Naive thymus-derived CD8-positive, alpha-beta T cell (primary cell): ENCODE measurements around the gene FAM240A. TPM values are rescaled to one million over a fixed set of nuclear protein-coding genes. Genes with fewer than 3 reads are reported as not detected.
A peak's percentile ranks its signal among the peaks of the same experiment; 100 is the strongest.
"Not testable (repeated sequence)": the region's sequence is repeated elsewhere in the genome, so short reads cannot be mapped to it uniquely, and the experiment has no call there.

Experiments
- ATAC-seq, 2 donors: fragments of 150-1000 bp; cut with Tn5 transposase in 1 of 2; sonication (Bioruptor Pico), chemical (Tn5 transposase) in 1 of 2; 1 replicate in 1 of 2; 2 replicates in 1 of 2; pipeline ENCODE4 v1.10.0; 2021; ENCODE audit warnings: mild to moderate bottlenecking in 2 of 2, moderate library complexity in 2 of 2
- POLR2A ChIA-PET: fragments of 350-600 bp; sonication (Branson Sonifier 250); formaldehyde crosslinking; loops from one replicate; lab custom pipeline; 2021; ENCODE audit warnings: antibody characterized with exemption; lab: Charles Lee
- DNase-seq, 10 donors: peaks; one replicate each; pipeline versions ENCODE4 v3.0.0 to v3.0.0-alpha.2; 2020 to 2022
- H3K27ac Mint-ChIP-seq, 10 donors: one replicate each; pipeline ENCODE4 v1.8.0; 2020 to 2022; ENCODE audit warnings: mild to moderate bottlenecking in 10 of 10, mixed read lengths in 10 of 10, moderate library complexity in 4 of 10, inconsistent platforms in 1 of 10
- H3K27me3 Mint-ChIP-seq, 5 donors: one replicate each; pipeline ENCODE4 v1.8.0; 2021 to 2022; ENCODE audit warnings: mixed read lengths in 5 of 5
- H3K36me3 Mint-ChIP-seq, 3 donors: one replicate each; pipeline ENCODE4 v1.8.0; 2020 to 2022; ENCODE audit warnings: mixed read lengths in 3 of 3, mild to moderate bottlenecking in 2 of 3, inconsistent platforms in 1 of 3
- H3K4me1 Mint-ChIP-seq, 4 donors: one replicate each; pipeline ENCODE4 v1.8.0; 2021 to 2022; ENCODE audit warnings: mixed read lengths in 4 of 4
- H3K4me3 Mint-ChIP-seq, 10 donors: one replicate each; pipeline ENCODE4 v1.8.0; 2020 to 2022; ENCODE audit warnings: mild to moderate bottlenecking in 10 of 10, mixed read lengths in 10 of 10, moderate library complexity in 6 of 10, inconsistent platforms in 1 of 10
- H3K9me3 Mint-ChIP-seq, 9 donors: one replicate each; pipeline ENCODE4 v1.8.0; 2020 to 2022; ENCODE audit warnings: mixed read lengths in 9 of 9, mild to moderate bottlenecking in 3 of 9, inconsistent platforms in 1 of 9, moderate library complexity in 1 of 9
- polyA plus RNA-seq, 3 donors: library from polyadenylated mRNA; unstranded; fragments of 300-500 nt; fragmentation: Illumina TruSeq; gene quantifications; one replicate each; pipeline ENCODE4 v1.2.3, GENCODE V29; 2021
- total RNA-seq, 8 experiments: library from RNA in 2 of 8; stranded (reverse) in 2 of 8; gene quantifications; one replicate each; pipeline ENCODE4 v1.2.3 and lab custom pipeline; 2021 to 2026

FAM240A gene
- total and polyA plus RNA-seq, 5 experiments from 2014 or later, result not detected

- no peaks in the 10 kb centered on the region for H3K9me3 Mint-ChIP-seq
- POLR2A ChIA-PET, result no interaction called here
- DNase-seq (no peak), ATAC-seq (no peak)
- H3K4me1 Mint-ChIP-seq, result peaks cover 4 to 11% (median 8%) of the 10 kb centered on the region in 4 donors
- H3K27me3 Mint-ChIP-seq, result peaks cover 0 to 10% (median 3%) of the 10 kb centered on the region in 5 donors
- peak overlapping the region in 1 of 10 donors; percentile 21 for H3K27ac Mint-ChIP-seq
- H3K4me3 Mint-ChIP-seq, result no peak overlapping the region
- H3K36me3 Mint-ChIP-seq, result no peaks in the 10 kb centered on the region
Measured at GRCh38 chr3:46576879-46577278, 35.4 kb upstream of the FAM240A start.

GRCh38 chr3:46577580-46578249, 34.6 kb upstream of the FAM240A start:
- H3K36me3 Mint-ChIP-seq, H3K27me3 Mint-ChIP-seq, ATAC-seq, H3K9me3 Mint-ChIP-seq, H3K4me3 Mint-ChIP-seq, H3K27ac Mint-ChIP-seq, DNase-seq: not testable (repeated sequence)
- POLR2A ChIA-PET, result interaction anchor here (0.8 kb wide), 1 partner anchor 12 kb away, joined by 3 read pairs; the partner anchor contains the start of gene LRRC2
- H3K4me1 Mint-ChIP-seq, result peaks cover 4 to 11% (median 8%) of the 10 kb centered on the region in 4 donors

DNA sequence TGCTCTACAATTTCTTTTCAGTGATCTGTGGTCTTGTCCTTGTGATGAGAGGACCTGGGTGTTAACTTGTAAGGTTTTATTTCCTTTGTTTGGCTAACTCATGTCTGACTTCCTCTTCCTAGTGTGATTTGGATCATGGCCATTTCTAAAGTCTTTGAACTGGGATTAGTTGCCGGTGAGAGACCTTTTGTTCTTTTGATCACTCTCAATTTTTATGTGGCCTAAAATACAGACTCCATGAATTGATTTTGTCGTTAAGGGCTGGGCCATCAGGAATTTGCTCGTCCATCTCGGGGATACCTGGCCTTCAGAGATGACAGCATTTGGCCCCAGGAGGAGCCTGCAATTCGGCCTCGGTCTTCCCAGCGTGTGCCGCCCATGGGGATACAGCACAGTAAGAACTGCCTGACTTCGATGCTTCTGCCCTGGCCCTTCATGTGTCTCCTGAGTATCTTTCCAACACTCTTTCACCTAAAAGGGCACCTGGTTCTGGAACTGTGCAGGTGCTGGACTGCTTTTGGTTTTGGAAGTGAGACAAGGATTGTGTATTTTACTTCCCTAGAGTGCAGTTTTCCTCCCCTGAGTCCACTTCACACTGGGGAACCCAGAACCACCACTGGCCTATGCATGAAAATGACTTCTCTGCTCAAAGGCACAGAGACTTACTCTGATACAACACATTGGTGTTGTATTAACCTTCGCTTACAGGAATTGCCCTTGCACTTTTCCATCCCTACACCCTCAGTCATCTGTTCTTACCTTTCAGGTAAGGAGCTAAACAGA, 33.2 kb upstream of the FAM240A start:
- H3K4me3 Mint-ChIP-seq, result no peak overlapping the region
- H3K27ac Mint-ChIP-seq, result no peak overlapping the region
- H3K27me3 Mint-ChIP-seq, result peaks cover 0 to 9% (median 3%) of the 10 kb centered on the region in 5 donors
- no peaks in the 10 kb centered on the region for H3K36me3 Mint-ChIP-seq
- peaks cover 4 to 11% (median 8%) of the 10 kb centered on the region in 4 donors for H3K4me1 Mint-ChIP-seq
- ATAC-seq (no peak), DNase-seq (peak in 1 of 10 donors; percentile 5)
- POLR2A ChIA-PET, result no interaction called here
- H3K9me3 Mint-ChIP-seq, result no peaks in the 10 kb centered on the region

DNA sequence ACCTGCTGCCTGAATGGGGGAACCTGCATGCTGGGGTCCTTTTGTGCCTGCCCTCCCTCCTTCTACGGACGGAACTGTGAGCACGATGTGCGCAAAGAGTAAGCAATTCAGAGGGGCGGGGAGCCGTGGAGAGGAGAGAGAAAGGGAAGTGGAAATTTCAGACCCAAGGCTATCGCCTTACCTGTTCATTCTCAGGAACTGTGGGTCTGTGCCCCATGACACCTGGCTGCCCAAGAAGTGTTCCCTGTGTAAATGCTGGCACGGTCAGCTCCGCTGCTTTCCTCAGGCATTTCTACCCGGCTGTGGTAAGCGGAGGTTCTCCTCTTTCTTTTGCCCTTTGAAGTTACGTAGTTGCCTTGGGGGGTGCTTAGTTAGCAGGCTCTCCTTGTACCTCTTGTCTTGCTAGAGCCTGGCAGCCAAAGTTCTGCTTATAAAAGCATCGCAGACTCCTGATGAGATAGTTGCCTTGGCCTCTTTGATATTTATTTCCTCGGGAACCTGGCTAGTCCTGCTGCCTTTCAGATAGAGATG, 32.5 kb upstream of the FAM240A start:
- ATAC-seq (no peak), DNase-seq (no peak)
- Mint-ChIP-seq H3K36me3 (no peaks in the 10 kb centered on the region), H3K9me3 (no peaks in the 10 kb centered on the region), H3K4me3 (no peak overlapping the region), H3K27ac (no peak overlapping the region), H3K4me1 (peaks cover 4 to 11% (median 8%) of the 10 kb centered on the region in 4 donors), H3K27me3 (peaks cover 0 to 9% (median 3%) of the 10 kb centered on the region in 5 donors)
- POLR2A ChIA-PET, result no interaction called here

DNA sequence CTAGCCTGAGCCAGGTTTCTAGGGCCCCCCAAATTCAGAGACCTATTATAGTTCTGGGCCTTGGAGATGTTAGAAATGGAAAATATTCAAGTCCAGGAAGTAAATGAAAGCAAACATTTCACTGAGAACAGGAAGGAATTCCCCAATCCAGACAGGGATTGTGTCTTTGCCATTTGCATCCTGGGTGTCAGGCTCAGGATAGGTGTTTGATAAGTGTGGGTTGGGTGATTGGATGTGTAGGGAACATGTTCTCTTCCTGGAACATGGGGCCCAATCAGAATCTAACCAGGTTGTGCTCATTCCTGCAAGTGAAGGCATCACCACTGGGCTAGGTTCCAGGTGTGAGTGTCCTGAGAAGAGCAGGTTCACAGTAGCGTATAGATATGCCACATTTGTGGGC, 31.6 kb upstream of the FAM240A start:
- ATAC-seq (no peak), DNase-seq (no peak)
- peaks cover 0 to 8% (median 1%) of the 10 kb centered on the region in 5 donors for H3K27me3 Mint-ChIP-seq
- no peak overlapping the region for H3K27ac Mint-ChIP-seq
- POLR2A ChIA-PET, result no interaction called here
- no peaks in the 10 kb centered on the region for H3K9me3 Mint-ChIP-seq
- H3K36me3 Mint-ChIP-seq, result no peaks in the 10 kb centered on the region
- no peak overlapping the region for H3K4me3 Mint-ChIP-seq
- H3K4me1 Mint-ChIP-seq, result peaks cover 4 to 11% (median 8%) of the 10 kb centered on the region in 4 donors

DNA sequence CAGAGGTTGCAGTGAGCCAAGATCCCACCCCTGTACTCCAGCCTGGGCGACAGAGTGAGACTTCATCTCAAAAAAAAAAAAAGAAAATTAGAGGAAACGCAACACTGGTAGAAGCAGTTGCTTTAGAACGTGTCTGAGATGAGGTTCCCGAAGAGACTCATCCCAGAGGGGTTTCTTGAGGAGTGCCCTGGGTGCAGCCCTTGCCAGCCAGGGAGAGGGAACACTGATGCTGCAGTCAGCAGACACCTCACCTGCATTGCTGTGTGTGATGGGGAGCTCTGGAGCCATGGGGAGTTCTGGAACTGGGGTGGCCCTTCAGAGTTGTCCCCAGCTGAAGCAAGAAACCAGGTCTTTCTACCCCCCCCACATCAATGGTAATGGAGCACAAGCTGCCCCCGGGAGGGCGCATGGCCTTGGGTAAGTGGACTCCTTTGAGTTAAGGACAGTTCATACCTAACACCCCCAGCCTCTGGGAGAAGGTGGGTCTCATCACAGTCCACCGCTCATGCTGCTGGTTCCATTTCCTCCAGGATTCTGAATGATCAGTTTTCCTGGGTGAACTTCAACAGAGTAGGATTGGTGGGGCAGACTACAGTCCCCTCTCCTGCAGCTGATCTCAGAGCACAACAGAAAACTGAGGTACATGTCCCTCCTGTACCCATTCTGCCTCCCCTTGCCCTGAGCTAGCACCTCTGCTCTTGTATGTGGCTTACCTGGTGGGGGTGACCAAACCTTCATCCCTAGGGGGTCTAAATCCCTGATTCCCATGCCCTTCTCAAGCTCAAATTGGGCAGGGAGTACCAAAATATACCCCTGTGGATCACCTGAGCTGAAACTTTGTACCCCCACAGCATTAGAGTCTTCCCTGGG, 27.5 kb upstream of the FAM240A start:
- H3K27me3 Mint-ChIP-seq, result peaks cover 0 to 4% (median 0%) of the 10 kb centered on the region in 5 donors
- H3K36me3 Mint-ChIP-seq, result no peaks in the 10 kb centered on the region
- H3K4me3 Mint-ChIP-seq, result no peak overlapping the region
- POLR2A ChIA-PET, result no interaction called here
- DNase-seq (no peak), ATAC-seq (no peak)
- H3K27ac Mint-ChIP-seq, result no peak overlapping the region
- H3K9me3 Mint-ChIP-seq, result peaks cover 0 to 2% (median 0%) of the 10 kb centered on the region in 9 donors
- peaks cover 0 to 8% (median 3%) of the 10 kb centered on the region in 4 donors for H3K4me1 Mint-ChIP-seq

DNA sequence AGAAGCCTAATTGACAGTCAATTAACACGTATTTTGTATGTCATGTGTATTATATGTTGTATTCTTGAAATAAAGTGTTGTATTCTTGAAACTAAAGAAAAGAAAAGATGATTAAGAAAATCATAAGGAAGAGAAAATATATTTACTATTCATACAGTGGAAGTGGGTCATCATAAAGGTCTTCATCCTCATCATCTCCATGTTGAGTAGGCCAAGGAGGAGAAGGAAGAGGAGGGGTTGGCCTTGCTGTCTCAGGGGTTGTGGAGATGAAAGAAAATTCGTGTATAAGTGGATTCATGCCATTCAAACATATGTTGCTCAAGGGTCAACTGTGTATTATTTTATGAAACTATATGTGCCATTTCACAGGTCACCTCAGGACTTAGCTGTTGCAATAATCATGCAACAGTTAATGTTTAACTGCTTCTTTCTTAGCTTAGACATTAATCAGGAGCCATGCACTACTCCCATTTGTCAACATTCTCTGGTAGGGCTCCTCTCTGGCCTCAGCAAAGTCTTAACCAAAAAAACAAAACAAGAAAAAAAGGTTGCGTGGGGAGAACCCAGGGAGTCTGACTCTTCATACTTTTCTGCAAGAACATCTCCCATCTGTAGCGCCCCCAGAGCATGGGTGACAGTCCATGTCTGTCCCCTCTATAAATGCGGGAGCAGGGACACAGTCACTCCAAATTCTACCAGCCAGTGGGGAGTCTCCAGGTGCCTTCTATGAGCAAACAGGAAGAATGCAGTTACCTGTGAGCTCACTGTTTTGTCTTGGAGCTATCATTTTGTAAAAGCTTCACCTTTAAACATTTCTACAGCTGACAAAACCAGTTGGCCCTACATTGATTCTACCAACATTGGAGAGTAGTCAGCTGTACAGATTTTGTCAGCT, 26.3 kb upstream of the FAM240A start:
- POLR2A ChIA-PET, result no interaction called here
- Mint-ChIP-seq H3K27ac (no peak overlapping the region), H3K36me3 (no peaks in the 10 kb centered on the region), H3K4me1 (peaks cover 0 to 8% (median 2%) of the 10 kb centered on the region in 4 donors), H3K27me3 (peaks cover 0 to 4% (median 0%) of the 10 kb centered on the region in 5 donors), H3K4me3 (no peak overlapping the region), H3K9me3 (peaks cover 0 to 2% (median 0%) of the 10 kb centered on the region in 9 donors)
- no peak for DNase-seq
- no peak for ATAC-seq

- no peaks in the 10 kb centered on the region for H3K36me3 Mint-ChIP-seq
- H3K4me1 Mint-ChIP-seq, result peaks cover 0 to 8% (median 2%) of the 10 kb centered on the region in 4 donors
- no peak for ATAC-seq
- H3K9me3 Mint-ChIP-seq, result peaks cover 0 to 2% (median 0%) of the 10 kb centered on the region in 9 donors
- DNase-seq, result no peak
- no peak overlapping the region for H3K4me3 Mint-ChIP-seq
- POLR2A ChIA-PET, result no interaction called here
- no peak overlapping the region for H3K27ac Mint-ChIP-seq
- peaks cover 0 to 4% (median 0%) of the 10 kb centered on the region in 5 donors for H3K27me3 Mint-ChIP-seq
Measured at GRCh38 chr3:46586738-46587246, 25.5 kb upstream of the FAM240A start.

- H3K4me3 Mint-ChIP-seq, result not testable (repeated sequence)
Measured at GRCh38 chr3:46587268-46587667, 25.1 kb upstream of the FAM240A start.

GRCh38 chr3:46593274-46593862, 19.0 kb upstream of the FAM240A start:
- Mint-ChIP-seq H3K27ac (no peak overlapping the region), H3K4me3 (no peak overlapping the region), H3K27me3 (no peaks in the 10 kb centered on the region), H3K9me3 (no peaks in the 10 kb centered on the region), H3K4me1 (no peaks in the 10 kb centered on the region), H3K36me3 (no peaks in the 10 kb centered on the region)
- no peak for DNase-seq
- POLR2A ChIA-PET, result no interaction called here
- no peak for ATAC-seq

More at GRCh38 chr3:46587268-46587667, 25.1 kb upstream of the FAM240A start:
- ATAC-seq, H3K4me1 Mint-ChIP-seq, H3K27ac Mint-ChIP-seq, POLR2A ChIA-PET, H3K27me3 Mint-ChIP-seq, DNase-seq, H3K9me3 Mint-ChIP-seq, H3K36me3 Mint-ChIP-seq: not testable (repeated sequence)

GRCh38 chr3:46593979-46594378, 18.3 kb upstream of the FAM240A start:
- Mint-ChIP-seq H3K4me3 (no peak overlapping the region), H3K9me3 (no peaks in the 10 kb centered on the region), H3K4me1 (no peaks in the 10 kb centered on the region), H3K27ac (no peak overlapping the region), H3K36me3 (no peaks in the 10 kb centered on the region), H3K27me3 (no peaks in the 10 kb centered on the region)
- ATAC-seq (no peak), DNase-seq (no peak)
- POLR2A ChIA-PET, result no interaction called here
